ENCODE results near the gene IFITM5.
"Not testable (repeated sequence)": the region's sequence is repeated elsewhere in the genome, so short reads cannot be mapped to it uniquely, and the experiment has no call there.

The IFITM5 gene

DNA sequence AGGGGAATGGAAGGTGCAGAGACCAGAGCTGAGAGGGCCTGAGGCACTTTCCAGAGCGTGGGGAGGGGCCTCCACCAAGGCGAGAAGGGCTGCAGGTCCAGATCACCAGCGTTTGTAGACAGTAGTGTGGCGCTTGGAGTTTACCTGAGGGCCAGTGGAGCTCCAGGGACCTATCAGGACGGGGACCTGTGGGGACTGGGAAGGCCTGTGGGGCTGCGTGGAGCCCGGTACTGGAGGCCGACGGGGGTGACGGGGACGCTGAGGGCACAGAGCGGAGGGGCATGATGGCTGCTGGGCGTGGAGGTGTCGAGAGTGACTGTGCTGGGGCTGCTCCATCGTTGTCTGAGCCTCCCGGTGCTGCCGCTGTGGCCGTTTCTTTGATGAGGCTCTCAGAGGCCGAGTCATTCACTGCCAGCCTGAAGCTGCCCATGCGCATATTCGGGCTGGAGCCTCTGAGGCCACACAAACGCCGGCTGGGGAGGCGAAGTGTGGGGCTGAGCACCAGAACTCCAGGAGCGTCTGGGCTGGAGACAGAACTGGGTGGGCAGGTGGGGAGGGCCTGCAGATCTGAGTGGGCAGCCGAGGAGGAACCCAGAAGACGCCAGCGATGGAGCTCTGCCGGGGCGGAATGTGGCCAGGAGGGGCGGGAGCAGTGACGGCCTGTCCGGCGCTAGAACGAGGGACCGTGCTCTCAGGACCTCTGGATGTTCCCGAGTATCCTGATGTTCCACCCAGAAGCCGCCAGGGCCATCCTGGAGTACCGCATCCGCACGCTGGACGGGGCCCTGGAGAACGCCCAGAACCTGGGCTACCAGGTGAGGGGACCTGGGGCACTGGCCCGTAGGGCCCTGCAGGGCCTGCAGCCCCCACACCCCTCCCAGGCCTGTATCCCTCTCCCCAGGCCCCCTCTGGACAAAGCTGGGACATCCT, 7.8 kb downstream of the IFITM5 start:
- Histone ChIP-seq H3K27ac (ENCODE audit: low read depth, low read length, severe bottlenecking) (no peak overlapping the region), H3K36me3 (ENCODE audit: control insufficient read depth, insufficient read depth, low read length) (peaks cover 12% of the 10 kb centered on the region), H3K9me3 (ENCODE audit: control insufficient read depth, low read length) (no peaks in the 10 kb centered on the region), H3K4me3 (ENCODE audit: extremely low read depth, insufficient read depth, low read length, poor library complexity, severe bottlenecking) (no peak overlapping the region), H3K4me1 (ENCODE audit: control insufficient read depth, insufficient read depth, low read length, poor library complexity, severe bottlenecking) (peaks cover 9% of the 10 kb centered on the region)
- 72 to 74% methylated on average over 40 to 44 of the region's 44 CpGs for WGBS, 2 experiments (ENCODE audit: insufficient coverage in 2 of 2)

DNA sequence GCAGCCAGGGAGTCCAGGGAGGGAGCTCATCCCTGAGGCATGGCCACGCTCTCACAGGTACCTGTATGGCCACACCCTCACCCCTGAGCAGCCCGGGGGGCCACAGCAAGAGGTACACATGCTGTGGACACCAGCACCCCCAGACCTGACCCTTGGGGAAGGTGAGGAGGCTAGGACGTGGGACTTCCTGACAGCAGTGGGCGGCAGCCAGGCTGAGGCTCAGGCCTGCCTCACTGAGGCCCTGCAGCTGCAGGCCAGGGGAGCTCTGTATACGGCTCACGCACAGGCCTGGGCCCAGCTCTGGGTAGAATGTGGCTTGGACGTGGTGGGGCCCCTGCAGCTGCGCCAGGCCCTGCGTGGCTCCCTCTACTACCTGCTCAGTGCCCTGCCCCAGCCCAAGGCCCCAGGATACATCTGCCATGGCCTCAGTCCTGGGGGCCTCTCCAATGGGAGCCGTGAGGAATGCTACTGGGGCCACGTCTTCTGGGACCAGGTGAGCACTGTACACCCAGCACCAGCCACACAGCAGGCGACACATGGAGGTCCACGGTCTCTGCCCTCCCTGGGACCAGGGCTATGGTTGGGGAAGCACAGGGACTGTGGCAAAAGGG, 8.6 kb downstream of the IFITM5 start:
- Histone ChIP-seq H3K4me1 (ENCODE audit: control insufficient read depth, insufficient read depth, low read length, poor library complexity, severe bottlenecking) (peaks cover 9% of the 10 kb centered on the region), H3K27ac (ENCODE audit: low read depth, low read length, severe bottlenecking) (no peak overlapping the region), H3K36me3 (ENCODE audit: control insufficient read depth, insufficient read depth, low read length) (peaks cover 12% of the 10 kb centered on the region), H3K9me3 (ENCODE audit: control insufficient read depth, low read length) (no peaks in the 10 kb centered on the region), H3K4me3 (ENCODE audit: extremely low read depth, insufficient read depth, low read length, poor library complexity, severe bottlenecking) (no peak overlapping the region)
- 93 to 97% methylated on average over 8 to 13 of the region's 13 CpGs for WGBS, 2 experiments (ENCODE audit: insufficient coverage in 2 of 2)

DNA sequence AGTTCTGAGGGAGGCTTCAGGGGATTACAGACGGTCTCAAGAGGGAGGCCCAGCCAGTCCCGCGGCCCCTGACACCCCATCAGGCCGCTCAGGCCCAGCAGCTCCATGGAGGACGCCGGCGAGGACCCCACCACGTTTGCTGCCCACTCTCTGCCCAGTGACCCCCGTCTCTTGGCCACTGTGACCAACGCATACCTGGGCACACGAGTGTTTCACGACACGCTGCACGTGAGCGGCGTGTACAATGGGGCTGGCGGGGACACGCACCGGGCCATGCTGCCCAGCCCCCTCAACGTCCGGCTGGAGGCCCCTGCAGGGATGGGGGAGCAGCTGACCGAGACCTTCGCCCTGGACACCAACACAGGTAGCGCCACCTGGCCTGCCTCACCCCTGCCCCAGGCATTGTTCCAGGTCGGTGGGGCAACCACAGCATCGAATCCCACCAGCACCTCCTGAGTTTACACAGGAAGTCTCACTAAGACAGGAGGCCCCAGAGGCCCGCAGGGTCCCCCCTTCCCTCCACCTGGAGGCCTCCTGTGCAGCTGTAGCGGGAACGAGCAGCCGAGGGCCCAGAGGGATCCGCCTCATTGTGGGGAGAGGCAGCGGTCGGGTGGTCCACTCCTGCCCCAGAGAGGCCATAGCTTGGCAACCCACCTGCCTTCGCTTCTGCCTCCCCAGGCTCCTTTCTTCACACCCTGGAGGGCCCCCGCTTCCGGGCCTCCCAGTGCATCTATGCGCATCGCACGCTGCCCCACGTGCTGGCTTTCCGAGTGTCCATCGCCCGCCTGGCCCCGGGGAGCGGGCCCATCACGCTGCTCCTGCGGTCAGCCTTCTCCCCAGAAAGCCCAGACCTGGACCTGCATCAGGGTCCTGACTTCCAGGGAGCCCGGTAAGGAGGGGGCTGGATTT, 9.4 kb downstream of the IFITM5 start:
- no peaks in the 10 kb centered on the region for H3K9me3 ChIP-seq (ENCODE audit: control insufficient read depth, low read length)
- H3K36me3 ChIP-seq (ENCODE audit: control insufficient read depth, insufficient read depth, low read length) = peaks cover 12% of the 10 kb centered on the region
- H3K4me1 ChIP-seq (ENCODE audit: control insufficient read depth, insufficient read depth, low read length, poor library complexity, severe bottlenecking) = peaks cover 9% of the 10 kb centered on the region
- peak overlapping the region; percentile 54 for H3K4me3 ChIP-seq (ENCODE audit: extremely low read depth, insufficient read depth, low read length, poor library complexity, severe bottlenecking)
- H3K27ac ChIP-seq (ENCODE audit: low read depth, low read length, severe bottlenecking) = no peak overlapping the region
- 91 to 92% methylated on average over 38 to 48 of the region's 48 CpGs for WGBS, 2 experiments (ENCODE audit: insufficient coverage in 2 of 2)

DNA sequence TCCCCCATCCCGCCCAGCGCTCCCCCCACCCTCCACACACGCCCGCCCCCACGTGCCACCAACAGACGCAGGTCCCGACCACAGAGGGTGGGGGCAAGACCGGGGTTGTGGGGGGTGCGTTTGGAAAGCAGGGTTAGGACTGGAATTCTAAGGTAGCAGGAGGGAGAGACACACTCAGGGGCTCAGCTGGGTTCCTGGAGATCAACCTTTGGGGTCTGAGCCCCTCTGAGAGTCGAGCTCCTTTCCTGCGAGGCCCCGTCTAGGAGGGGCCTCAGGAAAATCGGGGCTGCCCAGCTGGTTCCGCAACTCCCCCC, 10.0 kb downstream of the IFITM5 start:
- 57 to 72% methylated on average over 6 to 9 of the region's 14 CpGs for WGBS, 2 experiments (ENCODE audit: insufficient coverage in 2 of 2)
- Histone ChIP-seq H3K4me1 (ENCODE audit: control insufficient read depth, insufficient read depth, low read length, poor library complexity, severe bottlenecking) (peaks cover 9% of the 10 kb centered on the region), H3K27ac (ENCODE audit: low read depth, low read length, severe bottlenecking) (no peak overlapping the region), H3K4me3 (ENCODE audit: extremely low read depth, insufficient read depth, low read length, poor library complexity, severe bottlenecking) (peak overlapping the region; percentile 54), H3K9me3 (ENCODE audit: control insufficient read depth, low read length) (no peaks in the 10 kb centered on the region), H3K36me3 (ENCODE audit: control insufficient read depth, insufficient read depth, low read length) (peaks cover 12% of the 10 kb centered on the region)

DNA sequence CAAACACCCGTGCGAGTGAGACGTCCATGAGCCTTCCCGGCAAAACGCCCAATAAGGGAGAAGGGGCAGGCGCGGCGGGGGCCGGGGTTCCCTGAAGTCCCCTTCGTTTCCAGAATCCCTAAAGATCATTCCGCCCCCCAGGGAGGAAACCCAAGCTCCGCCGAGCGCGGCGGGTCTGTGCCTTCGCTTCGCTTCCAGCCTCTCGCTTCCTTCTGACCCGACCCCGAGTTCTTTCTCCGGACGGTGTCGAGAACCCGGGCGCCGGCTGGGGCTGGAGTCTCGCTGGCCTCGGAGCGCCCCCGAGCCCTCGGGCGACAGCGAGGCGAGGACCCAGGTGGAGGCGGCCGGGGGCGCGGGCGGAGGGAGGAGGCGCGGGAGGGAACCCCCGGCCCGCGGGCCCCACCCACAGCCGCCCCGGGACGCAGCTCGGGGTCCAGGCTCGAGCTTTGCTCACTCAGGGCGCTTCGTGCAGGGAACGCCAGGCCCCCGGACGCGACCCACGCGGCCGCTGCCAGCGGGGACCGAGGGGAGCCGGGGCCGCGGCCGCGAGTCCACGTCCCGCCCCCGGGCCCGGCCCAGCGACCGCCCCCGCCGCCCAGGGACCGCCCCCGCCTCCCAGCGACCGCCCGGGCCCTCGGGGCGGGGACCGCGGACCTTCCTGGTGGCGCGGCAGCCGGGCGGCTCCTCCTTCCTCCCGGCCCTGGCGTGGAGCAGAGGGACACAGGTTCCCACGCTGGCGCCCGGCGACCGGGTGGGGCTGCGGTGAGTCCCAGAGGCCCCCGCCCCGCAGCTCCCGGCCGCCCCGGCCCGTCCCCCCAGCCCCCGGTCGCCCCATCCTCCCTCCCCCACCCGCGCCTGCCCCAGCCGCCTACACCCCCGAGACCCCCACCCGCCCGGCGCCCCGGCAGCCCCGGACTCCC, 10.6 kb downstream of the IFITM5 start, which contains the start of gene PGGHG:
TSS of gene PGGHG (plus strand) at position 649 of the 920 bp plus-strand sequence. CDS start 691 bp downstream, outside the sequence.
- H3K27ac ChIP-seq (ENCODE audit: low read depth, low read length, severe bottlenecking) = no peak within 1 kb of the TSS
- H3K9me3 ChIP-seq (ENCODE audit: control insufficient read depth, low read length) = no peaks in the 10 kb centered on the region
- peaks cover 10% of the 10 kb centered on the region for H3K36me3 ChIP-seq (ENCODE audit: control insufficient read depth, insufficient read depth, low read length)
- peak within 1 kb of the TSS; percentile 54 for H3K4me3 ChIP-seq (ENCODE audit: extremely low read depth, insufficient read depth, low read length, poor library complexity, severe bottlenecking)
- H3K4me1 ChIP-seq (ENCODE audit: control insufficient read depth, insufficient read depth, low read length, poor library complexity, severe bottlenecking) = peaks cover 9% of the 10 kb centered on the region
- WGBS, 2 experiments (ENCODE audit: insufficient coverage in 2 of 2) = 0 to 1% methylated on average over 48 to 87 of the region's 112 CpGs

DNA sequence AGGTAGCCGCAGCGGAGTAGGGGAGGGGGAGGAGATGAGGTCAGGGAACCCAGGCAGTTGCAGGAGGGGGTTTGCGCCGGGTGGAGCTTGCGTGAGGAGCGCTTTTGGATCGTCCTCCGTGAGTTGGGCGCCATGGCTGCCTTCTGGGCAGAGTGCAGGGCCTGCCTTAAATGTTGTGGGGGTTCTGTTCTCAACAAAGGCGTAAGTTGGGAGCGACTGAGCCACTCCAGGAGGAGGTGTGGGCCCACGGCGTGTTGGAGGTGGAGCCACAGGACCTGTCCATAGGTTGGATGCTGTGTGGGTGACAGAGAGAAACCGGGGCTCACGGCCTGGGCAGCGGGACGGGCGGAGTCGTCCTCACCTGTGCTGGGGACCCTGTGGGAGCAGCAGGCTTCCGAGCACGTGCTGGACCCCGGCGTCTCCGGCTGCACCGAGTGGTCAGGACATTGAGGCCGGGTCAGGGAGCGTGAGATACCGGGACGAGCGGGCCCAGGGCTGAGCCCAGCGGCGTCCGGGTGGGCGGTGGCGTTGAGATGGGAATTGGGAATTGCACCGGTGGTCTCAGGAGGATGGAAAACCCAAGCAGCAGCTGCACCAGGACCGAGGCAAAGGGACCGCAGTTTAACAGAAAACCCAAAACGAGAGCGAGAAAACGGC, 11.4 kb downstream of the IFITM5 start:
- Histone ChIP-seq H3K9me3 (ENCODE audit: control insufficient read depth, low read length) (no peaks in the 10 kb centered on the region), H3K4me1 (ENCODE audit: control insufficient read depth, insufficient read depth, low read length, poor library complexity, severe bottlenecking) (peaks cover 9% of the 10 kb centered on the region), H3K4me3 (ENCODE audit: extremely low read depth, insufficient read depth, low read length, poor library complexity, severe bottlenecking) (peak overlapping the region; percentile 54), H3K36me3 (ENCODE audit: control insufficient read depth, insufficient read depth, low read length) (peaks cover 9% of the 10 kb centered on the region), H3K27ac (ENCODE audit: low read depth, low read length, severe bottlenecking) (no peak overlapping the region)
- 39 to 45% methylated on average over 24 to 36 of the region's 41 CpGs for WGBS, 2 experiments (ENCODE audit: insufficient coverage in 2 of 2)

DNA sequence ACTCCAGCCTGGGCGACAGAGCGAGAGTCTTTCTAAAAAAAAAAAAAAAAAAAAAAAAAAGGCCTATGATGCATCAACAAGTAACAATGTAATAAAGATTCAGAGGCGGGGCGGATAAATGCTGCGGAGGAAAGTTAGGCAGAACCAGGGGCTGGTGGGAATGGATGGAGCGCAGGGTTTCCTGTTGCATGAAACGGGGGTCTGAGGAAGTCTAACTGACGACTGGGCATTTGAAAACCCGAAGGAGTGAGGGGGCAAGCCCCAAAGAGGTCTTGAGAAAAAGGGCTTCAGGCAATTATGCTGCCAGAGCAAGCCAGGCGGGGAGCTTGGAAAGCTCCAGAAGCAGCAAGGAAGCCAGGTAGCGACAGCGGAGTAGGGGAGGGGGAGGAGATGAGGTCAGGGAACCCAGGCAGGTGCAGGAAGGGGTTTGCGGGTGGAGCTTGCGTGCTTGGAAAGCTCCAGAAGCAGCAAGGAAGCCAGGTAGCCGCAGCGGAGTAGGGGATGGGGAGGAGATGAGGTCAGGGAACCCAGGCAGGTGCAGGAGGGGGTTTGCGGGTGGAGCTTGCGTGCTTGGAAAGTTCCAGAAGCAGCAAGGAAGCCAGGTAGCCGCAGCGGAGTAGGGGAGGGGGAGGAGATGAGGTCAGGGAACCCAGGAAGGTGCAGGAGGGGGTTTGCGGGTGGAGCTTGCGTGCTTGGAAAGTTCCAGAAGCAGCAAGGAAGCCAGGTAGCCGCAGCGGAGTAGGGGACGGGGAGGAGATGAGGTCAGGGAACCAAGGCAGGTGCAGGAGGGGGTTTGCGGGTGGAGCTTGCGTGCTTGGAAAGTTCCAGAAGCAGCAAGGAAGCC, 12.1 kb downstream of the IFITM5 start:
- H3K27ac ChIP-seq (ENCODE audit: low read depth, low read length, severe bottlenecking); H3K4me1 ChIP-seq (ENCODE audit: control insufficient read depth, insufficient read depth, low read length, poor library complexity, severe bottlenecking); H3K4me3 ChIP-seq (ENCODE audit: extremely low read depth, insufficient read depth, low read length, poor library complexity, severe bottlenecking); H3K9me3 ChIP-seq (ENCODE audit: control insufficient read depth, low read length); H3K36me3 ChIP-seq (ENCODE audit: control insufficient read depth, insufficient read depth, low read length): not testable (repeated sequence)
- 90 to 93% methylated on average over 22 to 23 of the region's 27 CpGs for WGBS, 2 experiments (ENCODE audit: insufficient coverage in 2 of 2)

DNA sequence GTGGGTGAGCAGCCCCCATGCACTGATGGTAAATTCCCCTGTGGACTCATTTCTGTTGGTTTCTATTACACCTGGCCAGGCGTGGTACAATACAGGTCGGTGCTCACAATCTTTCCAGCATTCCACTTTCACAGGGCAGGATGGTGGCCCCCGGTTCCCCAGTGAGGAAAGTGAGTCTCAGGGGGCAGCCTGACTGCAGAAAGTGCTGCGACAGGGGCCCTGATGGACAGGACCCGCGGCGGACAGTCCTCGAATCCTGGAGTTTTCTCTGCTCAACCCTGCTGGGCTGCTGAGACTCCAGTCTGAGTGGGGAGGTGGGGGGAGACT, 13.5 kb downstream of the IFITM5 start:
- Histone ChIP-seq H3K27ac (ENCODE audit: low read depth, low read length, severe bottlenecking) (no peak overlapping the region), H3K36me3 (ENCODE audit: control insufficient read depth, insufficient read depth, low read length) (no peaks in the 10 kb centered on the region), H3K4me3 (ENCODE audit: extremely low read depth, insufficient read depth, low read length, poor library complexity, severe bottlenecking) (no peak overlapping the region), H3K4me1 (ENCODE audit: control insufficient read depth, insufficient read depth, low read length, poor library complexity, severe bottlenecking) (peaks cover 5% of the 10 kb centered on the region), H3K9me3 (ENCODE audit: control insufficient read depth, low read length) (no peaks in the 10 kb centered on the region)
- WGBS, 2 experiments (ENCODE audit: insufficient coverage in 2 of 2) = 89 to 100% methylated on average over 2 to 8 of the region's 8 CpGs
